ENCODE data around the gene LAMB3.

- TF ChIP-seq CTCF (optimal IDR thresholded peaks at IDR 0.05 in 1 of 3, IDR thresholded peaks at IDR 0.05 in 1 of 3, conservative IDR thresholded peaks at IDR 0.05 in 1 of 3; ENCODE audit: extremely low read depth in 1 of 3, insufficient read depth in 2 of 3, low read length in 3 of 3) (no peak), EZH2 (IDR thresholded peaks at IDR 0.05; ENCODE audit: low read length) (no peak)
Observed at GRCh38 chr1:209594440-209594839, 57.8 kb downstream of the LAMB3 start.

Data from keratinocyte (primary cell).